Fibroblast of lung (primary cell): Measurements from ENCODE around the gene CLDN9. TPM values are rescaled to one million over a fixed set of nuclear protein-coding genes. Genes with fewer than 3 reads are reported as not detected.

Experiments
- DNase-seq, 2 donors: peaks; one replicate each; pipeline versions ENCODE4 v3.0.0 to v3.0.0-alpha.2; 2010; ENCODE audit warnings: low read depth in 2 of 2
- H2AFZ ChIP-seq: 2 replicates; pipeline ENCODE4 v1.5.1; 2012; ENCODE audit warnings: low read length, control low read depth, inconsistent platforms
- H3K27ac ChIP-seq: 2 replicates; pipeline ENCODE4 v1.5.1; 2011; ENCODE audit warnings: low read length, control low read depth; ENCODE audit not compliant: insufficient read depth
- H3K27me3 ChIP-seq: 2 replicates; pipeline ENCODE4 v1.5.1; 2011; ENCODE audit warnings: mild to moderate bottlenecking, low read length; ENCODE audit not compliant: control insufficient read depth, insufficient read depth
- H3K36me3 ChIP-seq: 2 replicates; pipeline ENCODE4 v1.5.1; 2011; ENCODE audit warnings: low read length; ENCODE audit not compliant: control insufficient read depth, insufficient read depth
- H3K4me1 ChIP-seq: 2 replicates; pipeline ENCODE4 v1.5.1; 2011; ENCODE audit warnings: low read length; ENCODE audit not compliant: control insufficient read depth, insufficient read depth; ENCODE audit errors: extremely low read depth
- H3K4me2 ChIP-seq: 2 replicates; pipeline ENCODE4 v1.5.1; 2011; ENCODE audit warnings: low read length, control low read depth; ENCODE audit not compliant: insufficient read depth; ENCODE audit errors: extremely low read depth
- H3K4me3 ChIP-seq, 4 experiments: fragments of 200-600 bp in 1 of 4; sonication (generic) in 1 of 4; replicated peaks in 1 of 4; 2 replicates each; pipeline ENCODE4 v1.5.1; 2011 to 2016; ENCODE audit warnings: low read length in 4 of 4, low read depth in 3 of 4, mild to moderate bottlenecking in 3 of 4, control low read depth in 2 of 4, inconsistent platforms in 1 of 4, mixed read lengths in 1 of 4; ENCODE audit not compliant: insufficient read depth in 1 of 4; ENCODE audit errors: control extremely low read depth in 1 of 4
- H3K79me2 ChIP-seq: 2 replicates; pipeline ENCODE4 v1.5.1; 2012; ENCODE audit warnings: mild to moderate bottlenecking, low read length, inconsistent platforms; ENCODE audit not compliant: control insufficient read depth, insufficient read depth
- H3K9ac ChIP-seq: 2 replicates; pipeline ENCODE4 v1.5.1; 2011; ENCODE audit warnings: mild to moderate bottlenecking, low read length, control low read depth; ENCODE audit not compliant: insufficient read depth
- H3K9me3 ChIP-seq: 2 replicates; pipeline ENCODE4 v1.5.1; 2012; ENCODE audit warnings: low read depth, low read length; ENCODE audit not compliant: control insufficient read depth, insufficient read depth
- H4K20me1 ChIP-seq: 2 replicates; pipeline ENCODE4 v1.5.1; 2011; ENCODE audit warnings: low read length; ENCODE audit not compliant: control insufficient read depth, insufficient read depth; ENCODE audit errors: extremely low read depth
- EZH2 ChIP-seq: IDR thresholded peaks from 2 replicates; pipeline ENCODE4 v1.5.1; 2012; ENCODE audit warnings: low read length, control low read depth, mild to moderate bottlenecking; ENCODE audit errors: missing control alignments
- polyA plus RNA-seq, 2 donors: library from polyadenylated mRNA; depleted of rRNA in 1 of 2; stranded (reverse) in 1 of 2; unstranded in 1 of 2; fragments of >200 nt; gene quantifications; 2 replicates each; pipeline ENCODE4 v1.2.1, GENCODE V29; 2011 to 2012; ENCODE audit warnings: missing spikeins in 1 of 2
- total RNA-seq: library from RNA; depleted of rRNA; stranded (reverse); fragments of >200 nt; gene quantifications from 2 replicates; pipeline ENCODE4 v1.2.1, GENCODE V29; 2014
- TF ChIP-seq, protein P1 (sequence below), 2 donors: IDR thresholded peaks in 1 of 2; conservative IDR thresholded peaks in 1 of 2; 1 replicate in 1 of 2; 2 replicates in 1 of 2; pipeline ENCODE4 v1.5.1; 2011 to 2012; ENCODE audit warnings: low read length in 2 of 2, control low read depth in 1 of 2, inconsistent platforms in 1 of 2, low read depth in 1 of 2, mild to moderate bottlenecking in 1 of 2

Gene CLDN9
- total and polyA plus RNA-seq, 2 donors (not counting 1 experiment from before 2014, with no cell fraction given), result not detected

DNA sequence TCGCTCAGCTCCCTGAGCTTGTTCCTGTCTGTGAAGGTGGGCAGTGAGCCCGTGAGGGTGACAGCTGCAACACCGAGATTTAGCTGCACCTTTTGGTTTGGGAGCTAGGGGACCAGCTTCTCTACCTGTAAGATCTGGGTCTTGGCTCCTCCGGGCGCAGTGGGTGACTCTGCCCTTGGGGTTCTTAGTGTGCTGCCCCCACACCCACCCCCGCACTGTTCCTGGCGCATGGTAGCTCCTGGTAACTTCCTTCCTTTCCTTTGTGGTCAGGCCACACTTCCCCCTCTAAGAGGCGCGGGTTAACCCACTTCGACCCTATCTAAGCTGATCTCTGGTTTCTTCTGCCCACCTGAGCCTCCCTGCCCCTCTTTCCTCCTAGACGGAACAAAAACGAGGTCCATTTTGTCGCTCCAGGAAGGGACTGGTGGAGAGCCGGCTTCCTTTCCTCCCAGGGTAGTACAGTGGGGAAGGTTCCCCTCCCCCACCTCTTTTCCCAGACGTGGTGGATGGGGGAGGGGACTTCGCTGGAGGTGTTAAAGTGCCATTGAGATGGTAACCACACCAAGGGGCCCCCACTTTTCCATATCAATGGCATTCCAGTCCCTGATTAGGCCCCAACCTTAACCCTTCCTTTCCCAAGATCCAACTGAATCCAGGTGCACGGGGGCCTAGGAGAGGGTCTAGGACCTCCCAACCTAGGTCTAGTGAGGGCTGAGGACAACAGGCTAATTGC, 4.6 kb upstream of the CLDN9 start:
- no peak for DNase-seq
- H3K36me3 ChIP-seq, result no peaks in the 10 kb centered on the region
- H3K9ac ChIP-seq, result no peak overlapping the region
- no peaks in the 10 kb centered on the region for H3K79me2 ChIP-seq
- H2AFZ ChIP-seq, result no peak overlapping the region
- peaks cover 24% of the 10 kb centered on the region for H3K27me3 ChIP-seq
- no peaks in the 10 kb centered on the region for H4K20me1 ChIP-seq
- H3K4me3 ChIP-seq, result no peak overlapping the region
- no peak overlapping the region for H3K27ac ChIP-seq
- no peak overlapping the region for H3K4me2 ChIP-seq
- H3K4me1 ChIP-seq, result no peaks in the 10 kb centered on the region
- TF ChIP-seq, protein P1, sequence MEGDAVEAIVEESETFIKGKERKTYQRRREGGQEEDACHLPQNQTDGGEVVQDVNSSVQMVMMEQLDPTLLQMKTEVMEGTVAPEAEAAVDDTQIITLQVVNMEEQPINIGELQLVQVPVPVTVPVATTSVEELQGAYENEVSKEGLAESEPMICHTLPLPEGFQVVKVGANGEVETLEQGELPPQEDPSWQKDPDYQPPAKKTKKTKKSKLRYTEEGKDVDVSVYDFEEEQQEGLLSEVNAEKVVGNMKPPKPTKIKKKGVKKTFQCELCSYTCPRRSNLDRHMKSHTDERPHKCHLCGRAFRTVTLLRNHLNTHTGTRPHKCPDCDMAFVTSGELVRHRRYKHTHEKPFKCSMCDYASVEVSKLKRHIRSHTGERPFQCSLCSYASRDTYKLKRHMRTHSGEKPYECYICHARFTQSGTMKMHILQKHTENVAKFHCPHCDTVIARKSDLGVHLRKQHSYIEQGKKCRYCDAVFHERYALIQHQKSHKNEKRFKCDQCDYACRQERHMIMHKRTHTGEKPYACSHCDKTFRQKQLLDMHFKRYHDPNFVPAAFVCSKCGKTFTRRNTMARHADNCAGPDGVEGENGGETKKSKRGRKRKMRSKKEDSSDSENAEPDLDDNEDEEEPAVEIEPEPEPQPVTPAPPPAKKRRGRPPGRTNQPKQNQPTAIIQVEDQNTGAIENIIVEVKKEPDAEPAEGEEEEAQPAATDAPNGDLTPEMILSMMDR (conservative IDR thresholded peaks at IDR 0.05 in 1 of 2, IDR thresholded peaks at IDR 0.05 in 1 of 2; ENCODE audit: low read depth in 1 of 2, low read length in 2 of 2), result no peak
- TF ChIP-seq EZH2, result no peak
- H3K9me3 ChIP-seq, result no peaks in the 10 kb centered on the region

DNA sequence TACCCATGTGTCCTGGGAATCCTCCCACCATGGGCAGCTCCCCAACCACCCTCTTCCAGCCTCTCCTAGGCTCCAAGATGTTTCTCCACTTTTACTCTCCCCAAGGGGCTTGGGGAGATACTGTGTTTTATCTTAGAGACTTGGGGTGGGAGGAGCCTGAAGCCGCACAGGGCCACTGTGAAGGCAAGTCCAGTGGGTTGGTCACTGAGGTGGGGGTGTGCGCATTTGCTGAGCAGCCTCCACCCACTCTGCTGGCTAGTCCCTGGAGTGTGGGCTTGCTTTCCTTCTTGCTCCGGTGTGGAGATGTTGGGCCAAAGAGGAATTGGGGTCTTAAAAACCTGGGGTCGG, 4.1 kb upstream of the CLDN9 start:
- Histone ChIP-seq H3K27me3 (peaks cover 28% of the 10 kb centered on the region), H3K27ac (no peak overlapping the region), H4K20me1 (no peaks in the 10 kb centered on the region), H3K36me3 (no peaks in the 10 kb centered on the region), H3K4me3 (no peak overlapping the region), H3K79me2 (no peaks in the 10 kb centered on the region), H3K9me3 (no peaks in the 10 kb centered on the region), H3K4me2 (no peak overlapping the region), H2AFZ (no peak overlapping the region), H3K9ac (no peak overlapping the region), H3K4me1 (no peaks in the 10 kb centered on the region)
- TF ChIP-seq, protein P1 (conservative IDR thresholded peaks at IDR 0.05 in 1 of 2, IDR thresholded peaks at IDR 0.05 in 1 of 2; ENCODE audit: low read depth in 1 of 2, low read length in 2 of 2), result no peak
- no peak for TF ChIP-seq EZH2
- no peak for DNase-seq

DNA sequence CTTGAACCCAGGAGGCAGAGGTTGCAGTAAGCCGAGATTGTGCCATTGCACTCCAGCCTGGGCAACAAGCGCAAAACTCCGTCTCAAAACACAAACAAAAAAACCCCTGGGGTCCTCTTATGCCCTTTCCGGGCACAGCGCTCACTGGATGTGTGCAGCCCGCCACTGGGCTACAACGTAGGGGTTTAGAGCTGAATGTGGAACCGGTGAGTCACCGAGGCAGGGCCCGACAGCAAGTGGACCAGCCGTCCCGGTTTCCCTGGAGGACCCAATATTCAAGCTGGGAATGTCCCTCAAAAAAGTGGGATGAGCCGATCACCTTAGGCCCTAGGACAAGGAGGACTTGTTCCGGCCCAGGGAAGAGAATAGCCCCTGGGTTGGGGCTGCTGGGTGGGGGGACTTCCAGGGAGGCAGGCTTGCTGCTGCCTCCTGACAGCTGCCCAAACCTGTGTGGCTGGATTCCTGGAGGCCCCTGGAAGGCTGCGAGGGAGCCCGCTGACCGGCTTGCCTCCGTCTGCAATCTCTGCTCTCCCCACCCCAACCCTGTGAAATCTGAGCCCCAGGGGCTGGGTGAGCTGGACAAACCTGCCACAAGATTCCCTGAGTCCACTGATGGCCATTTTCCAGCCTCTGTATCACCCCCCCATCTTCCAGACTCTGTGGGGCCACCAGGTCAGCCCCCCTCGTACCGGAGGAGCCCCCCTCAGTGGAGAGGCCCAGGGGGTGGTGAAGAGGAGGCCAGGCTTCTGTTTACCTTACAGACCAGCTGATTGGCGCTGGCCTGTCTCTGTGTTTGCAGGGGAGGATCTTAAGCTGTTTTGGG, 2.9 kb upstream of the CLDN9 start:
- Histone ChIP-seq H3K4me2 (no peak overlapping the region), H3K27me3 (peaks cover 34% of the 10 kb centered on the region)

More for the DNA sequence above, 2.9 kb upstream of the CLDN9 start:
- Histone ChIP-seq H3K36me3 (no peaks in the 10 kb centered on the region), H3K9ac (no peak overlapping the region), H3K4me3 (no peak overlapping the region), H3K79me2 (no peaks in the 10 kb centered on the region), H3K27ac (no peak overlapping the region), H3K9me3 (no peaks in the 10 kb centered on the region), H3K4me1 (no peaks in the 10 kb centered on the region), H2AFZ (no peak overlapping the region), H4K20me1 (no peaks in the 10 kb centered on the region)
- TF ChIP-seq, protein P1 (conservative IDR thresholded peaks at IDR 0.05 in 1 of 2, IDR thresholded peaks at IDR 0.05 in 1 of 2; ENCODE audit: low read depth in 1 of 2, low read length in 2 of 2), result no peak
- TF ChIP-seq EZH2, result no peak
- DNase-seq, result no peak
